HG03103 (cell line): ENCODE results near the gene FHOD1.

Source experiments
- ATAC-seq: cut with Tn5 transposase; IDR thresholded peaks from one replicate; pipeline ENCODE4 v1.9.1; 2021; ENCODE audit warnings: low read depth; ENCODE audit not compliant: unreplicated experiment

FHOD1 gene

DNA sequence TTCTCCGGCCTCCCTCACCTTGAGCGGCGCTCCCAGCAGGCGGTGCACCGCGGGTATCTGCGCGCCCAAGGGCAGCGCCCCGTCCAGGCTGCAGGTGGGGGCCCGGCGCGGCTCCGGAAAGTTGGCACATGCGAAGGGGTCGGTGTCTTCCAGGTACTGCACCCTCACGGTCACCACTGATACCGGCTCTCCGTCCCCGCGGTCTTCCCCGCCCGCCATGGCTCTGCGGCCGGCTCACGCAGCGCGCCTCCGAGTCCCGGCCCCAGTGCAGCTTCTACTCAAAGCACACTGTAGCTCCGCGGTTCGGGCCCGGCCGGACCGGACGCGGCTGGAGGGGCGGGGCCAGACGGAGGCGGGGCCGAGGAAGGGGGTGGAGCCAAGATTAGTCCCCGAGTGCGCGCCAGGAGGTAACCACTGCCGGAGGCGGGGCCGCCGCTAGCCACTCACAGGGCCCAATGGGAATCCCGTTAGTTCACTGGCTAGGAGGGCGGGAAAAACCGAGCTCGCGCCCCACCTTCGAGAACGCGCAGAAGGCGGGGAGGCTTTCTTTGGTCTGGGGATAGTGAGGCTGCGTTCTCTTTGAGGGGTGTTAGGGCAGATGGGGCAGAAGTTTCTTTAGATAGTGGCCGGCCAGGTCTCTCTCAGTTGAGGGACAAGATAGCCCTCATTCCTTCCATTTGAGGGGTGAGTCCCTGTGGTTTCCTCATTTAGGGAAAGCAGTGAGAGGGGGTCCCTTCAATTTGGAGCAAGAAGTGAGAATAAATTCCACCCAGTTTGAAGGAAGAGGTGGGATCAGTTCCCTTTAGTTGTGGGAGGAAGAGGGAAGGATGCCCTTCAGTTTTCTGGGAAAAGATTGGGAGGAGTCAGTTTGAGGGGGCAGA, at the start of gene FHOD1:
TSS of gene FHOD1 (minus strand) at position 290 of the 881 bp plus-strand sequence. CDS start at position 219, 71 bp downstream.
- peak; percentile 44 for ATAC-seq

DNA sequence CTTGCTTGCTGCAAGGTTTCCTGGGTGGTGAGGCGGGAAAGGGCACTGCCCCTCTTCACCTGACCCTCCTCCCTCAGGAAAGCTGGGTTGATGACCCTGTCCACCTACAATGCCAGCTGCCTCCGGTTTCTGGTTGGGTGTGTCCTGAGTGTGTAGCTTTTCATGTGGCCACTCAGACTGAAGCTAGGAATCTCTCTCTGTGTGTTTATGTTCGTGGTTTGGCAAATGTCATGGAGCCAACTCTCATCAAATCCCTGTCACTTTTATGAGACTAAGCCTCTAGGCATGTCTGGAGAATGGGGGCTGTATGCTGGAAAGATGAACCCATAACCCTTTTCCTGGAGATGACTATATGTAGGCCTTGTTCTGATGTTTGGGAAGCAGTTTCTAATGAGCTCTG, 49.1 kb upstream of the FHOD1 start:
- ATAC-seq: no peak

DNA sequence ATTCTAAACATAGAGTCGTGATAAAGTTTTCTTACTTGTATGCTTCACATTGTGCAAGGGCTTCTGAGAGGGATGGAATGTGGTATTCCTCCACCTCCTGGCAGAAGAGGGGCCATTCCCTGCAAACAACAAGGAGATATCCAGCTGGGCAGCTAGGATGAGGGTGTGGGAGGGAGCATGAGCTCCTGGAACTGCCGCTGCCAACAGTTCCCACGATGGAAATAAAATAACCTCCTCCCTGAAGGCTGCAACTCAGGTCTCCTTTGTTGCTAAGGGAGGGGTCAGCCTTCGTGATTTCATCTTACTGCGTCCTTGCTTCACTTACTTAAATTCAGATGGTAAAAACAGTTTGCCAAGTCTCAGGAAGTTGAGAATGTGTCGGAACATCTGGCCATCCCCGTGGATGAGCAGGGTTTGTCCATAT, 47.7 kb upstream of the FHOD1 start:
- ATAC-seq: no peak

DNA sequence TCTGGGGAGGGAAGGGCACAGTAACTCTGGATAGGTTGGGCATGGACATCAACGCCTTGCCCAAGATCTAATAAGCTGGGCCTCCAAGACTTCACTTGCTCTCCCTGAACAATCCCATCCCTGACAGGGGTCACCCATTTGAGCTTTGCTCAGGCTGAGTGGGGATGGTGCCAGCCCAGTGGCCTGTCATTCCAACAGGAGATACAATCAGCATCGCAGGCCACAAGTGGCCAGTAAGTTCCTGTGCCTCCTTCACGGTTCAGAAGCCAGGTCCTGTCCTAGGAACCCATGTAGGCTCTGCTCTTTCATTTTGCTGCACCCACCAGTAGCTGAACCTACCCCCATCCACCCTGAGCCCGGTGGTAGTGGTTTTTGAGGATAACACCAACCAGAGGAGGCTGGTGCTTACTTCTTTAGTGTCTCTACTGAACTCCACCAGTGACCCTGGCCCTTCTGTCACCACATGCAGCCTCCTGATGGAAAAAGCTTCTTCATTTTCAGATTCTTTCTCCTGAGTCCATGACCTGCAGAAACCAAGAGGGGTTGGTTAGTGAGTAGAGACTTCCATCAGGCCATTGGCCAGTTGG, 47.0 kb upstream of the FHOD1 start:
- ATAC-seq: no peak

DNA sequence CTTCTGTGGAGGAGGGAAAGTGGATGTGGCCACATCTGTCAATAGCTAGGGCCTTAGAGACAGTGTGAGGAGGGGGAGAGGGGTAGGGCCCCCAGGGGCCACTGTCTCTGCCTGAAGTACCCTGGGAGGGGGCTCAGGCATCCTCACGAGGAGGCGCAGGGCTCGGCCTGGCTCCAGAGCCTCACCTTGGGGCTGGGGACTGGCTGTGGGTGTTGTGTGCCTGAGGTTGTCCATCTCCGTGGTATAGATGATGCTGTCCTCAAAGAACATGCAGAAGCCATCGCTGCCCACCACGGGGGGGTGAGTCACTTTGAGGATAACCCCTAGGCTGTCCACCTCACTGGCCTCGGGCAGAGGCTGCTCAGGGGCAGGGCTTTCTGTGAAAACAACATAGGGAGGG, 44.2 kb upstream of the FHOD1 start:
- no peak for ATAC-seq

DNA sequence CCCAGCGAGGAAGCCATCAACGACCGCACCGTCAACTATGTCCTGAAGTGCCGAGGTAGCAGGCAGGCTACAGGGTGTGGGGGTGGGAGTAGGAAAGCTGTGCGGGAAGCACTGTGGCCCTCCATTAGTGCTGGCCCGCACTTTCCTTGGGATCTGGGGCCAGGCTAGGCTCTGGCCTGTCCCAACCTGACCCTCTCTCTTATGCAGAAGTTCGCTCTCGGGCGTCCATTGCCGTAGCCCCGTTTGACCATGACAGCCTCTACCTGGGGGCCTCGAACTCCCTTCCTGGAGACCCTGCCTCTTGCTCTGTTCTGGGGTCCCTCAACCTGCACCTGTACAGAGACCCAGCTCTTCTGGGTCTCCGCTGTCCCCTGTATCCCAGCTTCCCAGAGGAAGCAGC, 40.7 kb upstream of the FHOD1 start:
- ATAC-seq: no peak

DNA sequence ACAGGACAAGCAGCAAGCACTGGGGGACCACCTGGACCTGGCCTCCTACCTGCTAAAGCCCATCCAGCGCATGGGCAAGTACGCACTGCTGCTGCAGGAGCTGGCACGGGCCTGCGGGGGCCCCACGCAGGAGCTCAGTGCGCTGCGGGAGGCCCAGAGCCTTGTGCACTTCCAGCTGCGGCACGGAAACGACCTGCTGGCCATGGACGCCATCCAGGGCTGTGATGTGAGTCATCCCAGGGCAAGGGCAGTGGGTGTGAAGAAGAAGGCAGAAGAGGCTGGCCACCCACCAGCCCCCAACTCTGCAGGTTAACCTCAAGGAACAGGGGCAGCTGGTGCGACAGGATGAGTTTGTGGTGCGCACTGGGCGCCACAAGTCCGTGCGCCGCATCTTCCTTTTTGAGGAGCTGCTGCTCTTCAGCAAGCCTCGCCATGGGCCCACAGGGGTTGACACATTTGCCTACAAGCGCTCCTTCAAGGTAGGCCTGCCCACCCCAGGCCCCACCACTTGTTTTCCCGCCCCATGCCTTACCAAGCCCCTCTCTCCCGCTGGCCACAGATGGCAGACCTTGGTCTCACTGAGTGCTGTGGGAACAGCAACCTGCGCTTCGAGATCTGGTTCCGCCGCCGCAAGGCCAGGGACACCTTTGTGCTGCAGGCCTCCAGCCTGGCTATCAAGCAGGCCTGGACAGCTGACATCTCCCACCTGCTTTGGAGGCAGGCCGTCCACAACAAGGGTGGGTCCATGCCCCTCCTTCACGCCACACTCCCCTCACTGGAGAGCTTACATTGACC, 39.4 kb upstream of the FHOD1 start:
- no peak for ATAC-seq

DNA sequence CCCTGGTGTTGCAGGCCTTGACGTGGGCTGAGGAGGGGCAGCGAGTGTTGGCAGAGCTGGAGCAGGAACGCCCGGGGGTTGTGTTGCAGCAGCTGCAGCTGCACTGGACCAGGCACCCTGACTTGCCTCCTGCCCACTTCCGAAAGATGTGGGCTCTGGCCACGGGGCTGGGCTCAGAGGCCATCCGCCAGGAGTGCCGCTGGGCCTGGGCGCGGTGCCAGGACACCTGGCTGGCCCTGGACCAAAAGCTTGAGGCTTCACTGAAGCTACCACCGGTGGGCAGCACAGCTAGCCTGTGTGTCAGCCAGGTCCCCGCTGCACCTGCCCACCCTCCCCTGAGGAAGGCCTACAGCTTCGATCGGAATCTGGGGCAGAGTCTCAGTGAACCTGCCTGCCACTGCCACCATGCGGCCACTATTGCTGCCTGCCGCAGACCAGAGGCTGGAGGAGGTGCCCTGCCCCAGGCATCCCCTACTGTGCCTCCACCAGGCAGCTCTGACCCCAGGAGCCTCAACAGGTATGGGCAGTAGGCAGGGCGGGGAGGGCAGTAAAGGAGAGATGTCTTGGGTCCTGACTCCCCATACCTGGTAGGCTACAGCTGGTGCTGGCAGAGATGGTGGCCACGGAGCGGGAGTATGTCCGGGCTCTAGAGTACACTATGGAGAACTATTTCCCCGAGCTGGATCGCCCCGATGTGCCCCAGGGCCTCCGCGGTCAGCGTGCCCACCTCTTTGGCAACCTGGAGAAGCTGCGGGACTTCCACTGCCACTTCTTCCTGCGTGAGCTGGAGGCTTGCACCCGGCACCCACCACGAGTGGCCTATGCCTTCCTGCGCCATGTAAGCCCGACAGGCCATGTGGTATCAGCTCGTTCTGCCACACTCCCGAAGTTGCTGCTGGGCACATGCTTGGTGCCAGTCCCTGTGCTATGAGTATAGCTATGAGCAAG, 37.7 kb upstream of the FHOD1 start:
- ATAC-seq: no peak

DNA sequence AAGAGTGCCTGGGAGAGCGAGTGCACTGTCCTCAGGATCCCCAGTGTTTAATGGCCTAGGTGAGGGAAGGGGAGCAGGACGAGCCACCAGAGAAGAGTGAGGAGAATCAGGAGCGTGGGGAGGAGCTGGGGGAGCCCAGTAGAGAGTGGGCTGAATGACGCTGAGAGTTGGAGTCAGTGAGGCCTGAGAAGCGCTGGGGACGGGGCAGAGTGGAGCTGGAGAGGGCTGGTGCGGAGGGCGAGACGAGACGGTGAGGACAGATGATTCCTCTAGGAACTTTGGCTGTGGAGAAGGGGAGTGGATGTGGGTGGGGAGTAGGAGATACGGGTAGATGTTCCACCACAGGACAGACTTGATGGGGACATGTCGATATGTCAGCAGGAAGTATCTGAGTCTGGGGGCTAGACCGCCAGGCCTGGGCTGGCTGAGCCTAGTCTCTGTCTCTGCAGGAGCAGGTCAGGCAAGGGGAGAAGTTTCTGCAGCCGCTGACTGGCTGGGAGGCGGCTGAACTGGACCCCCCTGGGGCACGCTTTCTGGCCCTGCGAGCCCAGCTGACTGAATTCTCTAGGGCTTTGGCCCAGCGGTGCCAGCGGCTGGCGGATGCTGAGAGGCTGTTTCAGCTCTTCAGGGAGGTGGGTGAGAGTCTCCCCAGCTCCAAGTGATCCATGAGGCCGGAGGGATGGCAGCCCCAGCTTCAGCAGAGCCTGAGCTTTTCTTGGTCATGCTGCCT, 36.7 kb upstream of the FHOD1 start:
- ATAC-seq: no peak

DNA sequence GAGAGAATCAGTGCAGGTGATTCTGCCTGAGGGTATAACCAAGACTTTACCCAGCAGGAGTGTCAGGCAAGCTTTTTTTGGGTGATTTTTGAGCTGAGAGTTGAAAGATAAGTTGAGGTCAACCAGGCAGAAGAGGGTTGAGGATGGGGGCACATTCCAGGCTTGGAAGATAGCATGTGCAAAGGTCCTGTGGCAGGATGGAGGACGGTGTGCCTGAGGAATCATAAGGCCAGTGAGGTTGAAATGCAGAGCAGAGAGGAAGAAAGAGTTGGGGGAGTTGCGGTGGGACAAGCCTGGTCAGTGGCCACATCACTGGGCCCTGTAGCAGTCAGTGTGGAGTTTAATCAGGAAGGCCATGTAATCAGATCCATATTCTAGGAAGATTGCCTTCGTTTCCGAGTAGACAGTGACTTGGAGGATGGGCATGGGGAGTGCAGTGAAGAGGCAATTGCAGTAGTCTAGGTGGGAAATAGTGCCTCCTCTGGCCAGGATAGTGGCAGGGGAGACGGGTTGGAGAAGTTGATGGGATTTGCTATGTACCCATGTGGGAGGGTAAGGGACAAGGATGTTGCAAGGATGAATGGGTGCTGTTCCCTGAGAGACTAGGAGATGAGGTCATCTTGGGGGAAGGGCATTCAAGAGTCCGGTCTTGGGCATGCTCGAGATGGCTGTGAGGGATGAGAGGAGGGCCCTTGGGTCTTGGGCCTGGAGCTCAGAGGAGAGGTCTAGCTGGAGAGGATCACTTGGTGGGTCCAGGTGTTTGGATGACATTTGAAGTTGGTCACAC, 36.0 kb upstream of the FHOD1 start:
- ATAC-seq: no peak

DNA sequence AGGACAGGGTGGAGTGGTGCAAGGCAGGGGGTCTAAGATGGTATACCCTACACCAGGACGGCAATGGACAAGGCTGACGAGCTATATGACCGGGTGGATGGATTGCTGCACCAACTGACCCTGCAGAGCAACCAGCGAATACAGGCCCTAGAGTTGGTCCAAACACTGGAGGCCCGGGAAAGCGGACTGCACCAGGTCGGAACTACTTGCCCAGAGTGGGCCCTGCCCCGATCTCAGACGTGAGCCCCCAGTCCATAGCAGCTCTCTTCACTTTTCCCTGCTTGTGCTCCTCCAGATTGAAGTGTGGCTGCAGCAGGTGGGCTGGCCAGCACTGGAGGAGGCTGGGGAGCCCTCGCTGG, 35.1 kb upstream of the FHOD1 start:
- no peak for ATAC-seq

DNA sequence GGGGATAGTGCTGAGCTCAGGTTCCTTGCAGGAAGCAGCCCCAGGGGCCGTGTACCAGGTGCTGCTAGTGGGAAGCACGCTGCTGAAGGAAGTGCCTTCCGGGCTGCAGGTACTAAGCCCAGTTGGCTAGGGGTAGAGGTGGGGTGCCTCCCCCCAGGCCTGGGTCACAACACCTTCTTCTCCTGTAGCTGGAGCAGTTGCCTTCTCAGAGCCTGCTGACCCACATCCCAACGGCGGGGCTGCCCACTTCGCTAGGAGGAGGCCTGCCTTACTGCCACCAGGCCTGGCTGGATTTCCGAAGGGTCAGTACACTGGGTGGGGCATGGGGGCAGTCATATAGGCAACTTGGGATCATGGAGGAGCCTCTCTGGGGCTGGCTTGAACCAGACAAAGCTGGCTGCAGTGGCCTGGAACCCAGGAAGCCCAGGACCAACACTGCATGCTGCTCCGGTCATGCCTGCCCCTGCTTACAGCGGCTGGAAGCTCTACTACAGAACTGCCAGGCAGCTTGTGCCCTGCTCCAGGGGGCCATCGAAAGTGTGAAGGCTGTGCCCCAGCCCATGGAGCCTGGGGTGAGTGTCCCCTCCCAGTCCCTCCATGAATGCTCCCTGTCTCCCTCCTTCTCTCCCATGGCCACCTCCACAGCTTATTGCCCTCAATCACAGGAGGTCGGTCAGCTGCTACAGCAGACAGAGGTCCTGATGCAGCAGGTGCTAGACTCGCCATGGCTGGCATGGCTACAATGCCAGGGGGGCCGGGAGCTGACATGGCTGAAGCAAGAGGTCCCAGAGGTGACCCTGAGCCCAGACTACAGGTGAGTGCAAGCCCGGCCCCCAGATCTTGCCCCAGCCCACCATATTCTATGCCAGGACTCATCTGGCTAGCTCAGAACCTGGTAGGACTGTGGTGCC, 34.5 kb upstream of the FHOD1 start:
- no peak for ATAC-seq

DNA sequence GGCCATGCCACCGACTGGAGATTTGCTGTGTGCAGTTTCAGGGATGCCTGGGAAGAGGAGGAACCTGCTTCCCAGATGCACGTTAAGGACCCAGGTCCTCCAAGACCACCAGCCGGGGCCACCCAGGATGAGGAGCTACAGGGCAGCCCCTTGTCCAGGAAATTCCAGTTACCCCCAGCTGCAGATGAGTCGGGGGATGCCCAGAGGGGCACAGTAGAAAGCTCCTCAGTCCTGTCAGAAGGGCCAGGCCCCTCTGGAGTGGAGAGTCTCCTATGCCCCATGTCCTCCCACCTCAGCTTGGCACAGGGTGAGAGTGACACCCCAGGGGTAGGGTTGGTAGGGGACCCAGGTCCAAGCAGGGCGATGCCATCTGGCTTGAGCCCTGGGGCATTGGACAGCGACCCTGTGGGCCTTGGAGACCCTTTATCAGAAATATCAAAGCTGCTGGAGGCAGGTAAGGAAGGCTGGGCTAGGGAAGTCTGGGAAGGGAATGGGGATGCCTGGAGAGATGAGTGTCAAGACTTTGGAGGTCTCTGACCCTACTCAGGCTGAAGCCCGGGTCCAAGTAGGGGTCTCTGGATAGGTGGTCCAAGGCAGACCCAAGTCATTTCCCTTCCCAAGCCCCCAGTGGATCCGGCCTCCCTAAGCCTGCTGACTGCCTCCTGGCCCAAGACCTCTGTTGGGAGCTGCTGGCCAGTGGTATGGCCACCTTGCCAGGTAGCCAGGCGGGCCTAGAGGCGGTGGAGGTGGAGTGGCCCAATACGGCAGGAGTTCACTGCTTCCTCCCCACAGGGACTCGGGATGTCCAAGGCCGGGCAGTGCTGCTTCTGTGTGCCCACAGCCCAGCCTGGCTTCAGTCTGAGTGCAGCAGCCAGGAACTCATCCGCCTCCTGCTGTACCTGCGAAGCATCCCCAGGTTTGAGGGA, 33.1 kb upstream of the FHOD1 start:
- no peak for ATAC-seq

DNA sequence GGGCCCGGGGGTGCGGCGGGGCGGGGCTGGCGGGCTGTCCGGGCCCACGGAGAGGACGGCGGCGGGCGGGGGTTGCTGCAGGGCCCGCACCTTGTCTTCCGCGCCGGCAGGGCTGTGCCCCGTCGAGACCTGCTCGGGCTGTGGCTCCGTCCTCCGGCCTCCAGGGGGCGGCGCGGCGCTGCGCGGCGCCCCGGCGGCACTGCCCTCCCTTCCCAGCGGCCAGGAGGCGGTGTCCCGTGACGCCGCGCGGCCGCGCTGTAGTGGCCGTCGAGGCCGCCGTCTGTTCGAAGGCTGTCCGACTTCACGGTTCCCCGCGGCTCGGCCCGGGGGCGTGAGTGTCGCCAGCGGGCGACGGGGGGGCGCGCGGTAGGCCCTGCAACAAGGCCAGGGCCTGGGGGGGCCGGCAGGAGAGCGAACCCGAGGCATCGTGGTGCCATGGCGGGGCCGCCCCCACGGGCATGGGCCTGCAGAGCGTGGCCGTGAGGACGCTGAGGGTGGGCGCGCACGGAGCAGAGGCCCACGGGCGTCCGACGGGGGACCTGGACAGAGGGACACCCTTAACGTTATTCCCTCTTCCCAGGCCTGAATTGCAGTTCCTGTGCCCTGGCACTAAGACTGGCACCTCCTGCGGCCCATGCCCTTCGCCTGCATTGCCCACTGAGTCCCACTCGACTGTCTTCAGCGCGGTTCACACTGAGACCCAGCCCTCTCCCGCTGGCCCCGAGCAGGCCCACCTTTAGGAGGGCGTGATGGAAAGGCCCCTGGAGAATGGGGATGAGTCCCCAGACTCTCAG, 32.2 kb upstream of the FHOD1 start, which contains the start of gene PLEKHG4:
TSS of gene PLEKHG4 (plus strand) at position 237 of the 794 bp plus-strand sequence. CDS start at position 750, 513 bp downstream.
- ATAC-seq: peak; percentile 82

DNA sequence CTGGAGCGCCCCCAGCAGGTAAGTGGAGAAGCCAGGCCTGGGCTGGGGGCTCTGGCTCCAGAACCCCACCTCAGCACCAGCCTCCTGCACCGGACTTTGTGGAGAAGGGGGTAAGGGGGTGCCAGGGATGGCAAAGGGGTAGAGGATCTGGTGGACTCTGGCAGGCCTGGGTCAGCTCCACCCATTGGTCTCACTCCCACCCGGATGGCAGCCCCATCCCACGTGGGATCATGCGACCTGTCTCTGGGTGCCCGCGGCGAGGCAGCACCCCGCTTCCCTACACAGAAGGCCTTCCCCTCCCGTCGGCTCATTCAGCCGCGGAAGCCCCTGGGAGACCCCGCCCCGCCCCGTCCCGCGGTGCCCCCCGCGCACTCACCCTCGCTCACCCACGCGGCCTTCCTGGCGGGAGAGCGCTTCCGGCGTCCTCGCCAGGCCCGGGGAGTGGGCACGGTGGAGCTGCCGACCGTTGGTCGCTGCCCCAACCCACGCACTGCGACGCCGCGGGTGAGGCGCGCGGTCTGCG, 31.6 kb upstream of the FHOD1 start:
- peak; percentile 24 for ATAC-seq
